GM19239 (cell line): Measurements from ENCODE around the gene INAFM1.

ENCODE experiments used
- DNase-seq: peaks from one replicate; pipeline ENCODE4 v3.0.0; 2011; ENCODE audit warnings: low spot score; ENCODE audit not compliant: insufficient read length
- FAIRE-seq: peaks from 2 replicates; lab custom pipeline; 2011; peaks lifted over from hg19 to GRCh38; lab: Jason Lieb, UNC

Gene INAFM1

DNA sequence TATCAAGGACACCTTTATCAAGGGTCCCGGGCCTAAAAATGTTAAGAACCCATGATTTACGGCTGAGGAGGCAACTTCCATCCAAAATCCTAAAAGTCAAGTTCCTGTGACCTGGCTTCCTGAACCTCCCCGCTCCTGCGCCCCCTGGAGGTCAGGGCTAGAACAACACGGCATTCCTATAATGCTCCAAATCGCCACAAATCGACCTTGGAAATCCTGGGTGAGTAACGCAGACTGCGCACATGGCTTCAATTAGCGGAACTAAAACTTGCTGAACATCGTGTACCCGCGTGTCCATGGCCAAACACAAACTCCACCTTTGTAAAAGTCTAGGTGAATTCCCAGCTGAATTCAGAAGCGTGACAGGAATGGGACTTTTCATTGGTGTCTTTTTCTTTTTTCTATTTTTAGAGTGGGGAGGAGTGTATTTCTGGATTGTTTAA is 30.6 kb downstream of the INAFM1 start:
- FAIRE-seq, result peak; percentile 72
- no peak for DNase-seq

DNA sequence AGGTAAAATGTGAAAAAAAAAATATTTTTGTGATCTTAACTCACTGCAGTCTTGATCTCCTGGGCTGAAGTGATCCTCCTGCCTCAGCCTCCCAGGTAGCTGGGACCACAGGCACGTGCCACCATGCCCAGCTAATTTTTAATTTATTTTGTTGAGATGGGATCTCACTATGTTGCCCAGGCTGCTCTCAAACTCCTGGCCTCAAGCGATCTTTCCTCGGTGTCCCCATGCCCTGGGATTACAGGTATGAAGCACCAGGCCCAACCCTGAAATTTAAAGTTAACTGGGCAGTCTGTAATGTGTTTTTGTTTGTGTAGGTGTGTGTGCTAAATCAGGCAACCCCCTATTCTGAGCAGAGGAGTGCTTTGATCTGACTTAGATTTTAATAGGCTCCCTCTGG is 31.6 kb downstream of the INAFM1 start:
- FAIRE-seq, result no peak
- DNase-seq, result no peak

DNA sequence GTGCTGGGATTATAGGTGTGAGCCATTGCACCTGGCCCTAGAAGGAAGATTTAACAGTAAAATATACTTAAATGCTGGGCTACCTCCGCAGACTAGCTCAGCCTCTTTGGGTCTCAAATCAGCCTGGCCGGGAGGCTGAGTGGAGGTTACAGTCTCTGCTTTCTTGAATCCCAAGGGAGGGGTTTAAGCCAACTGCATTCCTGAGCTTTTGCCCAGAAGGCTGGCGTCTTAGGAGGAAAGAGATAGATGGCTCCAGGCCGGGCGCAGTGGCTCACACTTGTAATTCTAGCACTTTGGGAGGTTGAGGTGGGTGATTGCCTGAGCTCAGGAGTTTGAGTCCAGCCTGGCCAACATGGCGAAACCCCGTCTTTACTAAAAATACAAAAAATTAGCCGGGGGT is 34.4 kb downstream of the INAFM1 start:
- DNase-seq (no peak), FAIRE-seq (no peak)

DNA sequence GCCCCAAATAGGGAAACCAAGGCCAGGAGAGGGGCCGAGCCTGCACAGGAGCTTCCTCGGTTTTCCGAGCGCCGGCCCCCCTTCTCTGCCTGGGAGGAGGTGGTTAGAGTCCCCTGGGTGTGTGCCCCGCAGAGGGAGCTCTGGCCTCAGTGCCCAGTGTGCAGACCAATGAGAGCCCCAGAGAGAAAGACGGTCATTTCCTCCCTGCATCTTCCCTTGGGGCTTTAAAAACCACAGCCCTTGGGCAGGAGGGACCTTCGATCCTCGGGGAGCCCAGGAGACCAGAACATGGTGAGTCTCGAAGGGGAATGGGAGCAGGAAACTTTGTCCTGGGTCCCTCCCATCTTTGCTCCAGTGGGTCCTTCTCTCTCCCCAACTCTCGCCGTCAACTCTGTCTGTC is 34.9 kb downstream of the INAFM1 start, which contains the start of gene C5AR1:
Gene C5AR1 (plus strand): TSS at position 254 of the 400 bp plus-strand sequence. CDS start 35 bp downstream, at position 289.
- DNase-seq, result no peak
- no peak for FAIRE-seq

DNA sequence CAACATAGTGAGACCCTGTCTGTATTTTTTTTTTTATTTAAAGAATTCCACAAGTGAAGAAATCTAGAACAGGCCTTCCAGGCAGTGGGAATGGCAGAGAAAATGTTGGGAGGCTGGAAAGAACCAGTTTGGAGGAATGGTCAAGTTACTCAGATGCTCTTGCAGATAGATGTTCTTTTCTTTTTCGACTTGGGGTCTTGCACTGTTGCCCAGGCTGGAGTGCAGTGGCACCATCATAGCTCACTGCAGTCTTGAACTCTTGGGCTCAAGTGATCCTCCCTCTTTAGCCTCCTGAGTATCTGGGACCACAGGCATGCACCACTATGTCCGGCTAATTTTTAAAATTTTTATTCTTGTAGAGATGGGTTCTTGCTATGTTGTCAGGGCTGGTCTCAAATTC is 35.6 kb downstream of the INAFM1 start:
- FAIRE-seq, result no peak

DNA sequence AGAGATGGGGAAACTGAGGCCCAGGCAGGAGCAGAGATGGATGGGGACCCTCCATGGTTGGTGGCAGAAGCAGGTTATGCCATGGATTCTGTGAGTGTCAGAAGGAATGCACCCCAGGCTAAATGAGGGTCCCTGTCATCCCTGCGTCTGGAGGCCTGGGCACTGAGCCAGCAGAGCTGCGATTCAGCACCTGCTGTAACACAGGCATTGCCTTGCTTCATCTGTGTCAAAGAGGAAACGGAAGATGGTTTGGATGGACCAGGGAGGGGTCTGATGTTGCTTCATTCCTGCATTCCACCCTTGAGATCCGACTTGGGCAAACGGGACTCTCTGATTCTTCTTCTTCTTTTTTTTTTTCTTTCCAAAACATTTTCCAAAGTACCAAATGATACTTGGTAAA is 36.1 kb downstream of the INAFM1 start:
- DNase-seq, result no peak

More for the DNA sequence above, 35.6 kb downstream of the INAFM1 start:
- no peak for DNase-seq

DNA sequence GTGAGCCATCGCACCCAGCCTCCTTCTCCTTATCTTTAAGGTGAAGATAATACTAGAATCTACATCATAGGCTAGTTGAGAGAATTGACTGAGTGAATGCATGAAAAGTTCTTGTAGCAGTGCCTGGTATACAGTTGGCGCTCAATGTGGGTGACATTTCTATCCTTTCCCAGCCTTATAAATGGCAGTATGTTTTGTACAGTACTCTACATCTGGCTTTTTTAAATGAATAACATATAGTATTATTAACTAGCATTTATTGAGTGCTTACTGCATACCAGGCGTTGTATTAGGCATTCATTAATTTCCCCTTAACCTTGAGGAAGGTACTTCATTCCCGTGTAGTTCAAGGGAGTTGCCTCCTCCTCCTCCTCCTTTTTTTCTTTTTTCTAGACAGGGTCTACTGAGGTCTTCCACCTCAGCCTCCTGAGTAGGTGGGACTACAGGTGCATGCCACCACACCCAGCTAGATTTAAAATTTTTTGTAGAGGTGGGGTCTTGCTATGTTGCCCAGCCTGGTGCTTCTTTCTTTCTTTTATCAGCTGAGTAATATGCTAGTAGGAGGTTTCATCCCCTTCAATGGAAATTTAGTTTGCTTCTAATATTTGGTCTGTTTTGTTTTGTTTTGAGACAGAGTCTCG is 37.8 kb downstream of the INAFM1 start:
- no peak for DNase-seq
- FAIRE-seq, result no peak

More for the DNA sequence above, 36.1 kb downstream of the INAFM1 start:
- no peak for FAIRE-seq

DNA sequence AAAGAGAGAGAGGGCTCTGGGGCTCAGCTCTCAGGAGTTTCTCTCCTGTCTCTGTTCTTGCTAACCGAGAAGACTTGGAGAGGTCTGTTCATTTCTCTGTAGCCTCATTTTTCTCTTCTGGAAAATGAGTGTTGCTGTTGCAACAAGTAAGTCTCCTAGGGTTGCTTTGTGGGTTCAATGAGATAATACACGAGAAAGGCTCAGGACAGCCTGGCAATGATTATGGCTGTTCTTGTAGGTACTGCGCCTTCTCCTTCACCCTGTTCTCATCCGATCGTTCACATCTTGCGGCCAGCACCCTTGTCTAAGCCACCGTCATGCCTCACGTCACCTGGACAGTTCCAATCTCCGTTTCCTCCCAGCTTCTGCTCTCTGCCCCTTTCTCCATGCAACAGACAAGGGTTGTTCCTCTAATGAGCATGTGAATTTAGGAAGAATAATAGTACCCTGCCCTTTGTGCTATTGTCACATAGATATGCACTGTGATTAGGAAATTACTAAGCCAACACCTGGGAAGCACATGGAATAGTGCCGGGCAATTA is 39.1 kb downstream of the INAFM1 start:
- no peak for FAIRE-seq
- no peak for DNase-seq

DNA sequence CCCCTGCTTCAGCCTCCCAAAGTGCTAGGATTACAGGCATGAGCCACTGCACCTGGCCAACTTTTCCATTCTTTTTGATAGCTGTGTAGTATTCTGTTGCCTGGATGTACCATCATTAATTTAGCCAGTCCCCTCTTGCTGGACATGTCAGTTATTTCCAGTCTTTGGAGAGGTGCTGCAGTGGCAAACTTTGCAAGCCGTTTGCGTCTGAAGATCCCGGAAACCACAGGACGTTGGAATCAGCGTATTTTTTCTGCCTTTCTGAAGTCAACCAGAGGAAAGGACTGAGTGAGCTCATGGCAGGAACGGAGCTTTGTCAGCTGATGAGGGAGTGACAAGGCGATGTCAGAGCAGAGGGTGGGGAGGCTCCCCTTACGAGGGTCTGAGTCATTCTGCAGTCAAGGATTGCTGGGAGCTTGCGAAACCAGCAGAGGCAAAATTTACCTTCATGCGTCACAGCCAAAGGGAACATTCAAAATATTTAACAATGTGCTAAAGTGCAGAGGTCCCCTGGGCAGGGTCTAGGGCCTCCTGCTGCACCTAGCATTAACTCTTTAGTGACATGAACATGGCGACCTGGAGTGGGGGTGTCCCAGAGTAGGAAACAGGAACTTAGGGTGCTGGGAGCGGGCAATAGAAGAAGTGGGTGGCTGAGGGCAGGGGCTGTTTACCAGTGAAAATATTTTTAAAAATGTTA is 40.6 kb downstream of the INAFM1 start:
- FAIRE-seq (no peak), DNase-seq (no peak)

DNA sequence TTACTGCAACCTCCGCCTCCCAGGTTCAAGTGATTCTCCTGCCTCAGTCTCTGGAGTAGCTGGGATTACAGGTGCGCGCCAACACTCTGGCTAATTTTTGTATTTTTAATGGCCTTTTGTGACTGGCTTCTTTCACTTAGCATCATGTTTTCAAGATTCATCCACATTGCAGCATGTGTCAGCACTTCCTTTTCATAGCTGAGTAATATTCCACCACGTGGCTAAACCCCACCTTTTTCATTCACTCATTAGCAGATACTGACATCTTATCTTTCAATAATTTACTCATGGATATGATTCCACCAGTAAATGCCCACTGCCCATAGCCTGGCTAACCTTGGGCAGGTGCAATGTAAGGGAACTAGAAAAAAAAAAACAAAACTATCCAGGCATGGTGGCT is 41.8 kb downstream of the INAFM1 start:
- FAIRE-seq (no peak), DNase-seq (no peak)

DNA sequence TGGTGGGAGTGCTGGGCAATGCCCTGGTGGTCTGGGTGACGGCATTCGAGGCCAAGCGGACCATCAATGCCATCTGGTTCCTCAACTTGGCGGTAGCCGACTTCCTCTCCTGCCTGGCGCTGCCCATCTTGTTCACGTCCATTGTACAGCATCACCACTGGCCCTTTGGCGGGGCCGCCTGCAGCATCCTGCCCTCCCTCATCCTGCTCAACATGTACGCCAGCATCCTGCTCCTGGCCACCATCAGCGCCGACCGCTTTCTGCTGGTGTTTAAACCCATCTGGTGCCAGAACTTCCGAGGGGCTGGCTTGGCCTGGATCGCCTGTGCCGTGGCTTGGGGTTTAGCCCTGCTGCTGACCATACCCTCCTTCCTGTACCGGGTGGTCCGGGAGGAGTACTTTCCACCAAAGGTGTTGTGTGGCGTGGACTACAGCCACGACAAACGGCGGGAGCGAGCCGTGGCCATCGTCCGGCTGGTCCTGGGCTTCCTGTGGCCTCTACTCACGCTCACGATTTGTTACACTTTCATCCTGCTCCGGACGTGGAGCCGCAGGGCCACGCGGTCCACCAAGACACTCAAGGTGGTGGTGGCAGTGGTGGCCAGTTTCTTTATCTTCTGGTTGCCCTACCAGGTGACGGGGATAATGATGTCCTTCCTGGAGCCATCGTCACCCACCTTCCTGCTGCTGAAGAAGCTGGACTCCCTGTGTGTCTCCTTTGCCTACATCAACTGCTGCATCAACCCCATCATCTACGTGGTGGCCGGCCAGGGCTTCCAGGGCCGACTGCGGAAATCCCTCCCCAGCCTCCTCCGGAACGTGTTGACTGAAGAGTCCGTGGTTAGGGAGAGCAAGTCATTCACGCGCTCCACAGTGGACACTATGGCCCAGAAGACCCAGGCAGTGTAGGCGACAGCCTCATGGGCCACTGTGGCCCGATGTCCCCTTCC is 45.5 kb downstream of the INAFM1 start:
- DNase-seq, result no peak
- no peak for FAIRE-seq

DNA sequence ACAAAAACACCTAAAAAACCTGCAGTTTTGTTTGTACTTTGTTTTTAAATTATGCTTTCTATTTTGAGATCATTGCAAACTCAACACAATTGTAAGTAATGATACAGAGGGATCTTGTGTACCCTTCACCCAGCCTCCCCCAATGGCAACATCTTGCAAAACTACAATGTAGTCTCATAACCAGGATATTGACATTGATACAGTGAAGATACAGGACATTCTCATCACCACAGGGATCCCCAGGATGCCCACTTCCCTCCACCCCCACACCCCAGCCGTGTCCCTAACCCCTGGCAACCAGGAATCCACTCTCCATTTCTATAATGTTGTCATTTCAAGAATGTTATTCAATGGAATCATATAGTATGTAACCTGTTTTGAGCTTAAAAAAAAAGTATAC is 46.9 kb downstream of the INAFM1 start:
- no peak for DNase-seq

DNA sequence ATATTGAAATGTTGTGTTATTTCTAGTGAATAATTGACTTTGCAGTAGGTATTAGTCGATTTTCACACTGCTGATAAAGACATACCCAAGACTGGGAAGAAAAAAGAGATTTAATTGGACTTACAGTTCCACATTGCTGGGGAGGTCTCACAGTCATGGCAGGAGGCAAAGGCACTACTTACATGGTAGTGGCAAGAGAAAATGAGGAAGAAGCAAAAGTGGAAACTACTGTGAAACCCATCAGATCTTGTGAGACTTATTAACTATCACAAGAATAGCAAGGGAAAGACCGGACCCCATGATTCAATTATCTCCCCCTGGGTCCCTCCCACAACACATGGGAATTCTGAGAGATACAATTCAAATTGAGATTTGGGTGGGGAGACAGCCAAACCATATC is 47.4 kb downstream of the INAFM1 start:
- DNase-seq (no peak), FAIRE-seq (no peak)

More for the DNA sequence above, 46.9 kb downstream of the INAFM1 start:
- no peak for FAIRE-seq

DNA sequence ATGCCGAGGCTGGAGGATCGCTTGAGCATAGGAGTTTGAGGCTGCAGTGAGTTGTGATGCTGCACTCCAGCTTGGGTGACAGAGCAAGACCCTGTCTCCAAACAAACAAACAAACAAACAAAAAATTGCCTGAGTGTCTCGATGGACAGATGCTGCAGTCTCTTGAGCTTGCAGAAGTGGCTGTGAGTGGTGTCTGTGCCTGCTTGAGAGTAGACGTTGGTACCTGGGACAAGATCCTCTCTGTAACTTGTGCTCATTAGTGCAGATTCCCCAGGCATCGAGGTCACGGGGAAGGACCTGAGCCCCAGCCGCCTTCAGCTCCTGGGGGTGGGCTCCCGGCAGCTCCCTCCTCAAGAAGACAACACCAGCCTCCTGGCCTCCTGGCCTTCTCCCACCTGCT is 48.7 kb downstream of the INAFM1 start:
- no peak for DNase-seq
- FAIRE-seq, result no peak

DNA sequence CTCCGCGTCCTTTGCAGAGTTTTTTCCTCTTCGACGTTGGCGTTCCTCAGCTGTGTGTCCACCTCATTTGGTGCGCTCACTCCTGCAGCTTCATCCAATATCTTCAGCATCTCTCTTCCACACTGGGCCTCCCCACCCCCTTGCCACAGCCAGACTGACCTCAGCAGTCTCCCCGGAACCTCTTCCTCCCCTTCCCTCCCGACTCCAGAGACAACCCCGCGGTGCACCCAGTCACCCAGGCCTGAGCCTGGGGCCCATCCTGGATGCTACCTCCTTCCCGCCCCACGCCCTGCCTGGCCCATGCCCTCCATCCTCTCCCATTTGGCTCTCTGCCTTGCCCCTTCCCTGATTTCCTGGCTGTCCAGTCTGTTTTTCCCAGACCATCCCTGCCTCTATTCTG is 49.2 kb downstream of the INAFM1 start:
- FAIRE-seq, result no peak
- DNase-seq, result no peak

DNA sequence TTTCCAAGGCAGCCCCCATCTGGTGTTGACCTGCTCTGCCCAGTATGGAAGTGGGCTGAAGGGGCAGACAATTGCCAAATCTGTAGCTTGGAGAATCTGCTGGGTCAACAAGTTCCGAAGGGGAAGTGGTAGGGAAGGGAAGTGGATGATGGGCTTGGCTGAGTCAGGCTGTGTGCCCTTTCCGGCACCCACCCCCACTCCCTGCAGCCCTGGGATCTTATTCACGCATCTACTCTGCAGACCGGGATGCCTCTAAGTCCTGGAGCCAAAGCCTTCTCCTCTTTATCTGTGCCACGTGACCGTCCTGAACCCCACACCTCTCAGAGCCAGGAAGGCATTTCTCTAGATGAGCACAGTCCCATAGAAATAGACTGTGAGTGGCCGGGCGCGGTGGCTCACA is 49.8 kb downstream of the INAFM1 start:
- FAIRE-seq (no peak), DNase-seq (no peak)
